ENCODE measurements around the gene SLC4A2.

- TF ChIP-seq CTCF (conservative IDR thresholded peaks at IDR 0.05; ENCODE audit: low read length) = peak; percentile 9; the same call in 1 of the 2 replicates
- no peak for TF ChIP-seq EZH2phosphoT487 (IDR thresholded peaks at IDR 0.05; ENCODE audit: borderline replicate concordance, low read depth, low read length)
Observed at GRCh38 chr7:151018421-151019129, 40.8 kb upstream of the SLC4A2 start.

Data from OCI-LY7 (cell line).